ENCODE results near the gene ELL2.
"Not testable (repeated sequence)": the region's sequence is repeated elsewhere in the genome, so short reads cannot be mapped to it uniquely, and the experiment has no call there.

ELL2 gene

DNA sequence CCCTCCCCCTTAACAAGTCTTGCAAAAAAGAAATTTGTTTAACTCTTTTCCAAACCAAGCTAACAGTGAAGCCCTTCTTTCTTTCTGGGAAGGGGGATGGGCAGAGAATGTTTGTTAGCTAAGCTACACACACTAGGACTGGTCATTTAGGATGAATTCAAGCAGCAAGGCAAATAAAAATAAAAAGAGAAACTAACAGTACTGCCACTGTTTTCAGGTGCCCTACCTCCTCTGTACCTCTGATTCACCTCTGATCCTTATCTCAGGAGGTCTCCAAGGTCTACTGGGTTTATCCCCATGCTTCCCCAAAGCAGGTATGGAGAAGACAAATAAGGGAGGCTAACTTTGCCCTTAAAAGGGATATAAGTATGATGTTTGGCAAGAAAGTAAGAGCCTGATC, 52.9 kb downstream of the ELL2 start:
- no peak for TF ChIP-seq CTCF (conservative IDR thresholded peaks at IDR 0.05; ENCODE audit: low read length)
- no peak for DNase-seq (ENCODE audit: low read depth)
- no peak overlapping the region for H3K4me3 ChIP-seq (ENCODE audit: low read length)

DNA sequence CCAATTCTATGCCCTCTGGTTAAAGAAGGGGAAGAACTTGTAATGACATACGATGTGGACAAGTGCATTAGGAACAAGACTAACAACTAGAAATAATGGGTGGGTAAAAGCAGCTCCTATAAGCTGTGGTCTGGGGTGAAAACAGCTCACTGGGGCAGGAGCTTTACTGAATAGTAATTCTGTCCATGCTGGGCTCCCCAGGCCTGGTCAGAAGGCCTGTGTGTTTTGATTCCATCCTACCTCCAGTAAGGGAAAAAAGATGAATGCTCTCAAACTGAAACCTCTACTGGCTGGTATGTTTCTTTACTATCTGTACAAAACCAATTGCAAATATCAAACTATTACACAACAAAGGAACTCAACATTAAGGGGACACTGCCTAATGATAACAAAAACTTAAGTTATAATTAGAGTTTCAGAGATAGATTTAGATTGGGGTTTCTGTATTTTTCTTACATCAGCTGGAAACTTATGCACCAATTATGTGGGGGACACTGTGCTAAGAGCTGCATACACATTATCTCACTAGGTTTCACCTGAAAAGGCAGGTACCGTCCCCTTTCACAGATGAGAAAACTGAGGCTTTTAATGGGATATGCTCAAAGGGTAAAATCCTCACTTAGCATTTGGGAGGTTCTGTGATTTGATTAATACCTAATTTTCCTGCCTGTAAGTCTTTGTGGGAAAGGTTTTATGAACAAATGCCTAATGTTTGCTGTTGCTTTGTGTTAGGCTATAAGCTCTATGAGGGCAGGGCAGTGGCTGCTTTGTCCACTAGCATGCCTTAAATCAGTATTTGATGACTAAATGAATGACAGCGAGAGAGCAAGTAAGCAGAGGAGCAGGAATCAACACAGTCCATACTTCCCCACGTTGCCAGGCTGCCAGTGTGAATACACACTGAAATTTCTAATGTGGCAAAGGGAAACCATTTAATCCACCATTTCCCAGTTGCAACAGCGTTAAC, 53.6 kb downstream of the ELL2 start:
- DNase-seq (ENCODE audit: low read depth), result peak; percentile 32
- no peak for TF ChIP-seq CTCF (conservative IDR thresholded peaks at IDR 0.05; ENCODE audit: low read length)

DNA sequence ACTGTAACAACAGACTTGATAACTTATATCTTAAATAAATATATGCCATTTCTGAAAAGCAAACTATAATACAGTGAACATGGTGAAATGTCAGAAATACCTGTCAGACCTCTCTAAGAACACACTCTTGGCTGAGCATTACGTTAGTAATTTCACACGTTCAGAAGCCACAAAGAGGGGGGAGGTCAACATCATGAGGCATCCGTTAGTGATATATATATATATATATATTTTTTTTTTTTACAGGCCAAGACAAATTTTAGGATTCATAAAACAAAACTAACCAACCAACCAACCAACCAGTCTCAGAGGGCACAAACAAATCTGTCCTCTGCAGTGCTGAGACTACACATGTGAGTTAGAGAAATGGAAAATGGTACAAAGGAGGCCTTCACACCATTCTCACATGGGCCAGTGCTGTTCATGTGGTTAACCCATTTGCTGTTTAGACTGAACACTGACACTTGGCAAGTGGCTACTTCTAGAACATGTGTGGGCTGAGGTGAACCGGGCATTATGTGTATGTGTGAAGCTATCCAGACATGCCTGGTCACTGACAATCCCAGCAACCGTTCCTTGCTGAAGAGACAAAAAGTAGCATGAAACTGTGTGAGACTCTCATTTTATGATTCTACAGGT, 54.5 kb downstream of the ELL2 start:
- no peak for DNase-seq (ENCODE audit: low read depth)

More for the DNA sequence above, 53.6 kb downstream of the ELL2 start:
- H3K4me3 ChIP-seq (ENCODE audit: low read length), result no peak overlapping the region

DNA sequence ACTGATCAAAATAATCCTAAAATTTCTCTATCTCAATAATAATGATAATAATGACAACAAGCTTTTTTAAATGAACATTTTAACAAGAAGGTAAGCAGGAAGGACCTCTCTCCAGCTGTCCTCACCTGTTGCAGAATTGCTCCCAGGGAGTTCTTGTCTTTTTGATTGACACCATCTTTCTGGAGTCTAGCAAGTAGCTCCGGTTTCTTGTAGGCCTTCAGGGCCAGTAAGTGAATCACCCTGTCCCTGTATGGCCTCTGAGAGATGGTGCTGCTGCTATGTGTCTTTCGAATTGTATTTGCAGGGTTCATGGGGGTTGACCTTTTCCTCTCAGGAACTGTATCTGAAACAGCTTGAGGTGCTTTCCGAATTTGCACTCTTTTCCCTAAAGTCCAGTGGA, 55.3 kb downstream of the ELL2 start:
- DNase-seq (ENCODE audit: low read depth); H3K4me3 ChIP-seq (ENCODE audit: low read length): not testable (repeated sequence)

More for the DNA sequence above, 54.5 kb downstream of the ELL2 start:
- no peak overlapping the region for H3K4me3 ChIP-seq (ENCODE audit: low read length)
- TF ChIP-seq CTCF (conservative IDR thresholded peaks at IDR 0.05; ENCODE audit: low read length), result no peak

- no peak for TF ChIP-seq CTCF (conservative IDR thresholded peaks at IDR 0.05; ENCODE audit: low read length)
- H3K4me3 ChIP-seq (ENCODE audit: low read length), result no peak overlapping the region
- no peak for DNase-seq (ENCODE audit: low read depth)
Measured at GRCh38 chr5:95904827-95905226, 56.8 kb downstream of the ELL2 start.

- no peak for TF ChIP-seq CTCF (conservative IDR thresholded peaks at IDR 0.05; ENCODE audit: low read length)
- H3K4me3 ChIP-seq (ENCODE audit: low read length), result no peak overlapping the region
- DNase-seq (ENCODE audit: low read depth), result no peak
Measured at GRCh38 chr5:95903838-95904237, 57.8 kb downstream of the ELL2 start.

GRCh38 chr5:95901676-95902627, 59.7 kb downstream of the ELL2 start:
- no peak for DNase-seq (ENCODE audit: low read depth)
- no peak for TF ChIP-seq CTCF (conservative IDR thresholded peaks at IDR 0.05; ENCODE audit: low read length)
- no peak overlapping the region for H3K4me3 ChIP-seq (ENCODE audit: low read length)
